ENCODE data around the gene PODXL.

DNA sequence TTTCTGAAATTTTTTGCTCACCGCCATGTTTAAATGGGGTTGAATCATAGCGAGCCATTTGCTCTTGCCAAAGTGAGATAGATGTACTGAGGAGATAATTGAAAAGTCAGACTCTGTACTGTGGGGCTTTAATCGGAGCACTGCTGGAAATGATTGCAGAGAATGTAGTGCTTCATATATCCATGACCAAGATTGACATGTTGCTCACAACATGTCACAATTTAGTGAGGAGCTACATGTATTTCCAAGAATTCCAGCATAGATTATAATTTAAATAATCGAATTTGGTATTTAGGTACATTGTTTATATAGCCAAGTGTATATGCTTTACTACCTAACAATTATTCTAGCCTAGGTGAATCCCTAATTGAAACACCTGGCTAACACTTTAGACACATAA is 66.5 kb downstream of the PODXL start:
- TF ChIP-seq, protein P1, sequence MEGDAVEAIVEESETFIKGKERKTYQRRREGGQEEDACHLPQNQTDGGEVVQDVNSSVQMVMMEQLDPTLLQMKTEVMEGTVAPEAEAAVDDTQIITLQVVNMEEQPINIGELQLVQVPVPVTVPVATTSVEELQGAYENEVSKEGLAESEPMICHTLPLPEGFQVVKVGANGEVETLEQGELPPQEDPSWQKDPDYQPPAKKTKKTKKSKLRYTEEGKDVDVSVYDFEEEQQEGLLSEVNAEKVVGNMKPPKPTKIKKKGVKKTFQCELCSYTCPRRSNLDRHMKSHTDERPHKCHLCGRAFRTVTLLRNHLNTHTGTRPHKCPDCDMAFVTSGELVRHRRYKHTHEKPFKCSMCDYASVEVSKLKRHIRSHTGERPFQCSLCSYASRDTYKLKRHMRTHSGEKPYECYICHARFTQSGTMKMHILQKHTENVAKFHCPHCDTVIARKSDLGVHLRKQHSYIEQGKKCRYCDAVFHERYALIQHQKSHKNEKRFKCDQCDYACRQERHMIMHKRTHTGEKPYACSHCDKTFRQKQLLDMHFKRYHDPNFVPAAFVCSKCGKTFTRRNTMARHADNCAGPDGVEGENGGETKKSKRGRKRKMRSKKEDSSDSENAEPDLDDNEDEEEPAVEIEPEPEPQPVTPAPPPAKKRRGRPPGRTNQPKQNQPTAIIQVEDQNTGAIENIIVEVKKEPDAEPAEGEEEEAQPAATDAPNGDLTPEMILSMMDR (IDR thresholded peaks at IDR 0.05; ENCODE audit: low read length): no peak
- TF ChIP-seq EZH2 (IDR thresholded peaks at IDR 0.05; ENCODE audit: borderline replicate concordance, low read length): no peak
